Measurements from ENCODE around the gene B3GAT2. TPM values are rescaled to one million over a fixed set of nuclear protein-coding genes. Genes with fewer than 3 reads are reported as not detected.

The B3GAT2 gene
- total RNA-seq, 1 experiment from 2014 or later = not detected

DNA sequence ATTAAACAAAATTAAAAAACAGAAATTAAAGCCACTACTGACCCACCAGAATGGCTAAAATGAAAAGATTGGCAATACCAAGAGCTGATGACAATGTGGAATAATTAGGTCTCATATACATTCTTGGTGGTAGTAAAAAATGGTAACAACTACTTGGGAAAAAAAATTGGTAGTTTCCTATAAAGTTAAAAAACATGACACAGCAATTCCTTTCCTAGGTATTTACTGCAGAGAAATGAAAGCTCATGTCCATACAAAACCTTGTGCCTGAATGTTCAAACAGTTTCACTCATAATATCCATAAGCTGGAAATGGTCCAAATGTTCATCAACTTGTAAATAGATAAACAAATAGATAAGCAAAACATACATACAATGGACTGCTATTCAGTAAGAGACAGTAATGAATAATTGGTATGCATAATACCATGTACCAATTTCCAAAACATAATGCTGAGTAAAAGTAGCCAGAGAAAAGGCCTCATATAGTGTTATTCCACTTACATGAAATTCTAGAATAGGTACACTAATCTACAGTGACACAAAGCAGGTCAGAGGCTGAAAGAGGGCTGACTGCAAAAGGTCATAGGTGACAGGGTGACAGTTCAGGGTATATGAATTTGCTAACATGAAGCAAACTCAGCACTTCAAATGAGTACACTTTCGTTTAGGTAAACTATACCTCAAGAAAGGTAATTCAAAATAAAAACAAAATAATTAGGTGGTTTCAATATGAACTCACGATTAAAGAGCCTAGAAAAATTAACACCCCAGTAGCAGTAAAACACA, 53.0 kb downstream of the B3GAT2 start:
- Mint-ChIP-seq H3K36me3 (ENCODE audit: insufficient read depth, unreplicated experiment) (no peaks in the 10 kb centered on the region), H3K27me3 (ENCODE audit: insufficient read depth, unreplicated experiment) (peaks cover 76% of the 10 kb centered on the region), H3K4me1 (ENCODE audit: insufficient read depth, unreplicated experiment) (no peaks in the 10 kb centered on the region), H3K27ac (ENCODE audit: low read depth, unreplicated experiment) (no peak overlapping the region), H3K9me3 (ENCODE audit: unreplicated experiment) (no peaks in the 10 kb centered on the region), H3K4me3 (ENCODE audit: unreplicated experiment) (no peak overlapping the region)
- ChIA-PET CTCF (interaction anchor here (0.7 to 1.8 kb wide), 2 partner anchors 19 to 595 kb away, joined by 5 to 8 read pairs; no protein-coding TSS in a partner anchor), POLR2A (interaction anchor here (0.6 kb wide), 1 partner anchor 10 kb away, joined by 3 read pairs; no protein-coding TSS in a partner anchor)
- BruUV-seq (replicated peaks) = no TSS peak
- intact Hi-C loops (cut with micrococcal nuclease) = no loop called here
- DNase-seq (ENCODE audit: unreplicated experiment) = no peak
- TF ChIP-seq, protein P1, sequence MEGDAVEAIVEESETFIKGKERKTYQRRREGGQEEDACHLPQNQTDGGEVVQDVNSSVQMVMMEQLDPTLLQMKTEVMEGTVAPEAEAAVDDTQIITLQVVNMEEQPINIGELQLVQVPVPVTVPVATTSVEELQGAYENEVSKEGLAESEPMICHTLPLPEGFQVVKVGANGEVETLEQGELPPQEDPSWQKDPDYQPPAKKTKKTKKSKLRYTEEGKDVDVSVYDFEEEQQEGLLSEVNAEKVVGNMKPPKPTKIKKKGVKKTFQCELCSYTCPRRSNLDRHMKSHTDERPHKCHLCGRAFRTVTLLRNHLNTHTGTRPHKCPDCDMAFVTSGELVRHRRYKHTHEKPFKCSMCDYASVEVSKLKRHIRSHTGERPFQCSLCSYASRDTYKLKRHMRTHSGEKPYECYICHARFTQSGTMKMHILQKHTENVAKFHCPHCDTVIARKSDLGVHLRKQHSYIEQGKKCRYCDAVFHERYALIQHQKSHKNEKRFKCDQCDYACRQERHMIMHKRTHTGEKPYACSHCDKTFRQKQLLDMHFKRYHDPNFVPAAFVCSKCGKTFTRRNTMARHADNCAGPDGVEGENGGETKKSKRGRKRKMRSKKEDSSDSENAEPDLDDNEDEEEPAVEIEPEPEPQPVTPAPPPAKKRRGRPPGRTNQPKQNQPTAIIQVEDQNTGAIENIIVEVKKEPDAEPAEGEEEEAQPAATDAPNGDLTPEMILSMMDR (IDR thresholded peaks at IDR 0.05; ENCODE audit: unreplicated experiment) = no peak

GRCh38 chr6:70901324-70901723, 55.5 kb downstream of the B3GAT2 start:
- H3K4me1 Mint-ChIP-seq (ENCODE audit: insufficient read depth, unreplicated experiment) = no peaks in the 10 kb centered on the region
- no peaks in the 10 kb centered on the region for H3K36me3 Mint-ChIP-seq (ENCODE audit: insufficient read depth, unreplicated experiment)
- H3K9me3 Mint-ChIP-seq (ENCODE audit: unreplicated experiment) = no peaks in the 10 kb centered on the region
- ChIA-PET POLR2A (interaction anchor here (1.0 kb wide), 1 partner anchor 141 kb away, joined by 4 read pairs; no protein-coding TSS in a partner anchor), CTCF (interaction anchor here (0.6 to 1.2 kb wide), 8 partner anchors 17 to 1537 kb away, joined by 3 to 5 read pairs (median 3); no protein-coding TSS in a partner anchor)
- TF ChIP-seq, protein P1 (IDR thresholded peaks at IDR 0.05; ENCODE audit: unreplicated experiment) = peak; percentile 42
- peak; percentile 11 for DNase-seq (ENCODE audit: unreplicated experiment)
- BruUV-seq (replicated peaks) = no TSS peak
- intact Hi-C loops (cut with micrococcal nuclease) = no loop called here
- no peak overlapping the region for H3K27ac Mint-ChIP-seq (ENCODE audit: low read depth, unreplicated experiment)
- no peak overlapping the region for H3K4me3 Mint-ChIP-seq (ENCODE audit: unreplicated experiment)
- H3K27me3 Mint-ChIP-seq (ENCODE audit: insufficient read depth, unreplicated experiment) = peaks cover 83% of the 10 kb centered on the region

GRCh38 chr6:70900047-70900446, 56.8 kb downstream of the B3GAT2 start:
- Mint-ChIP-seq H3K4me3 (ENCODE audit: unreplicated experiment) (no peak overlapping the region), H3K27ac (ENCODE audit: low read depth, unreplicated experiment) (no peak overlapping the region), H3K4me1 (ENCODE audit: insufficient read depth, unreplicated experiment) (no peaks in the 10 kb centered on the region), H3K27me3 (ENCODE audit: insufficient read depth, unreplicated experiment) (peaks cover 78% of the 10 kb centered on the region), H3K9me3 (ENCODE audit: unreplicated experiment) (no peaks in the 10 kb centered on the region), H3K36me3 (ENCODE audit: insufficient read depth, unreplicated experiment) (no peaks in the 10 kb centered on the region)
- ChIA-PET CTCF (interaction anchor here (1.2 to 8.1 kb wide), 3 partner anchors 9 to 56 kb away, joined by 3 to 71 read pairs (median 4); no protein-coding TSS in a partner anchor), POLR2A (no interaction called here)
- no TSS peak for BruUV-seq (replicated peaks)
- intact Hi-C loops (cut with micrococcal nuclease) = no loop called here
- DNase-seq (ENCODE audit: unreplicated experiment) = no peak
- TF ChIP-seq, protein P1 (IDR thresholded peaks at IDR 0.05; ENCODE audit: unreplicated experiment) = no peak

- POLR2A ChIA-PET = interaction anchor here (0.6 kb wide), 1 partner anchor 9 kb away, joined by 3 read pairs; no protein-coding TSS in a partner anchor
- TF ChIP-seq, protein P1 (IDR thresholded peaks at IDR 0.05; ENCODE audit: unreplicated experiment) = no peak
- CTCF ChIA-PET = interaction anchor here (8.1 kb wide), 1 partner anchor 9 kb away, joined by 71 read pairs; no protein-coding TSS in a partner anchor
- no TSS peak for BruUV-seq (replicated peaks)
- Mint-ChIP-seq H3K36me3 (ENCODE audit: insufficient read depth, unreplicated experiment) (no peaks in the 10 kb centered on the region), H3K4me3 (ENCODE audit: unreplicated experiment) (no peak overlapping the region), H3K27me3 (ENCODE audit: insufficient read depth, unreplicated experiment) (peaks cover 50% of the 10 kb centered on the region), H3K4me1 (ENCODE audit: insufficient read depth, unreplicated experiment) (no peaks in the 10 kb centered on the region), H3K9me3 (ENCODE audit: unreplicated experiment) (no peaks in the 10 kb centered on the region), H3K27ac (ENCODE audit: low read depth, unreplicated experiment) (no peak overlapping the region)
- DNase-seq (ENCODE audit: unreplicated experiment) = no peak
- intact Hi-C loops (cut with micrococcal nuclease) = no loop called here
These were observed 62.9 kb downstream of the B3GAT2 start for GRCh38 chr6:70894001-70894400.
